ENCODE data around the gene LHX6.

LHX6 gene

DNA sequence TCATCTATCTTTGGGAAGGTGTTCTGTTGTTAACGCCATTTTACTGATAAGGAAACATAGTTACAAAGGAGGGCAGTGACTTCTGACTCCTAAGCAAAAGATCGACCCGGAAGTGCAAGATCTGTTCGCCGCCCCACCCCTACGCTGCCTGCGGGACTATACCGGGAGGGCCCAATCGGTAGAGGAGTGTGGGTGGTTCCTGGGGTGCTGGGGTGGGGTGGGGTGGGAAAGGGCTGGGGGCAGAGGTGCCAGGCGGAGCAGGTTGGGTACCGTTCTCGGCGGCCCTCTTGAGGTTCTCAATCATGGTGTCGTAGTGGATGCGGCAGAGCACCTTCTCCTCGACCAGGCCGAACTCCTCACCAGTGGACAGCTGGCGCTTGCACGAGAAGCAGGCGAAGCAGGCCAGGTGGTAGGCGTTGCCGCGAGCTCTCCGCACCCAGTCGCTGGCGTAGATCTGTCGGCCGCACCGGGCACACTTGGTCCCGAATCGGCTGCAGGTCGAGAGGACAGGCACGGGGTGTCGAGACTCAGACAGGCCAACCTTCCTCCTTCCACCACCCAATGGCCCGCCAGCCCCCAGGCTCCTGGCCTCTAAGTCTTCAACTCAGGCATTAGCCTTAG is 11.8 kb downstream of the LHX6 start:
- in situ Hi-C loops (cut with MboI; ENCODE audit: low sequenced_read_pairs) = no loop called here

DNA sequence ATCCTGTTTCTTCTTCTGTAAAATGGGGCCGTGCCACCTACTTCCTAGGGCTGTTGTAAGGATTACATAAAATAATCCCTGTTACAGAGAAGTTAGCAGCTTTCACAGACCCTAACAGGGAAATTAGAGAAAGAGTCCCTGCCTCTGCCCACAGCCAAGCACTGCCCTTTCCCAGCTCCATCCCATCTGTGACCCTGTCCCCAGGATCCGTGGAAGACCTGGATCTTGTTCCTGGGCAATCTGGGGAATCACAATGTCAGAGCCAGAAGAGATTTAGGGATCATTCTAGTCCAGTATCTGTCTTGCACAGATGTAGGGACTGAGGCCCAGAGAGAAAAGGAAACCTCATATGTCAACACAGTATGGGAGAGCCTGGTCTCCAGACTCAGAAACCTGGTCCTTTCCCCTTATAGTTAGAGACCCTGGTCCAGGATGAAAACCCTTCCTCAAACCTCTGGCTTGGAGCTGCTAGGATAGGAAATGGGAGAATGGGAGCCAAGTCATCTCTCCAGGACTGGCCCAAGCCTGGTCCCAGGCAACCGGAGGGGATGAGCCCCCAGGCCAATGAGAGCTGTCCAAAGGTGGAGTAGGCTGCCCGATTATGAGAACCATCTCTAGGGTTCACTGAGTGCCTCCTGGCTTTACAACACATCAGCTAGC is 12.5 kb downstream of the LHX6 start:
- in situ Hi-C loops (cut with MboI; ENCODE audit: low sequenced_read_pairs) = no loop called here

DNA sequence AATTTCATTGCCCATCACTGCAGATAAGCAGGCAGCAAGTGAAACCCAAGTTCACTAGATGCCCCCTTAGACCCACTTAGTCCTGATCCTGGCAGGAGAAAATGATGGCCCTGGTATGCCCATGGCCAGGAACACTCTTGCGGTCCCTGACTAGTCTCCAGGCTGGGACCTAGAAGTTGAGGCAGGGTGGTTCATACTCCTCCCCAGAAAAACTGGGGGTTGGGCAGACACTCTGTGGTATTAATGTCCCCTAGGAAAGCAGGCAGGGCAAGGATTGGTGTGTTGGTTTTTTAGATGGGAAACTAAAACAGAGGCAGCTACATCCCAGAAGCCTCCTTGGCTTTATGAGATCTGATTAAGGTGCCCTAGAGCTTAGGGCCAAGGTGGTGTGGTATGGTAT is 13.1 kb downstream of the LHX6 start:
- in situ Hi-C loops (cut with MboI; ENCODE audit: low sequenced_read_pairs) = no loop called here

DNA sequence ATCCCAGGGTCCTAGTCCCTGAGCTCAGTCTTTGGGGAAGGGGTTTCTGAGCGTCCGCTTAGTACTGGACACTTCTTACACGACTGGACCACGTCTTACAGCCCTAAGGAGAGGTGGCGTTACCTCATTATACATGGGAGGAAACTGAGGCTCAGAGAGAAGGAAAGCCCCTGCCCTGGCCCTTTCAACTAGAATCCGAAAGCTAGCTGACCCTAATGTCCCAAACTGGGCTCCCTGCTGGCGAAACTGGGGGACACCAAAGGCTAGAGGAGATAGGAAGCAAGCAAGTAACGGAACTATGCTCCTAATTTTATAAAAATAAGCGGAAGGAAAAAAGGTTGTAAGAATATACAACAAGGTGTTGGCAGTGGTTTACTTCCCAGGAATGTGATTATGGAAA is 14.2 kb downstream of the LHX6 start:
- in situ Hi-C loops (cut with MboI; ENCODE audit: low sequenced_read_pairs) = no loop called here

DNA sequence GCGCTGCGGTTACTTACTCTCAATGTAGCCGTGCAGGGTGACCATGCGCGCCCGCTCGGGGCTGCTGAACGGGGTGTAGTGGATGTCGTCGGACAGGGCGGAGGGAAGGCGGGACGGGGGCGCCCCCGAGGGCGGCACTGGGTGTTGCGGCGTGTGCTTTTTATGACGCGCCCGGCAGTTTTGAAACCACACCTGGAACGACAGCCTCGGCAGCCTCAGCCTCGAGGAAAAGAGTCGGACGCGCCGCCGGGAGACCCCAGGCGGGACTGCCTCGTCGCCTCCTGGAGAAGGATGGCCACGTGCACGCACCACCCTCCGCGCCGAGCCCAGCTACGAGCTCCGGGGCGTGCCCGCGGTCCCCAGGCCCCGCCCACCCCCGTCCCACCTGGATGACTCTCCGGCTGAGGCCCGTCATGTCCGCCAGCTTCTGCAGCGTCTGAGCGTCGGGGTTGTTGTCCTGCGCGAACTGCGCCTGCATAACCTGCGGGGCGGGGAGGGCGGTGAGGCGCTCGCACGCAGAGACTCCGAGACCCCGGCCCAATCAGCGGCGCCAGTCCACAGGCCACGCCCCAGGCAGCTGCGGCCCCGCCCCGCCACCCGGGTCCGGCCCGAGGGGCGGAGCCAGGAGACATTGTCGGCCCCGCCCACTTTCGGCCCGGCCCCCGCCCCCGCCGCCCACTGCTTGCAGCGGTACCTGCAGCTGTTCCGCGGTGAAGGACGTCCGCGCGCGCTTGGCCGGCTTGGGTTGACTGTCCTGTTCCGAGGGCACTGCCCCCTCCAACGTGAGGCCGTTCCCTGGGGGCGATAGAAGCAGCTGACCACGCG is 15.0 kb downstream of the LHX6 start:
- in situ Hi-C loops (cut with MboI; ENCODE audit: low sequenced_read_pairs) = no loop called here

- in situ Hi-C loops (cut with MboI; ENCODE audit: low sequenced_read_pairs) = no loop called here
Measured at GRCh38 chr9:122213102-122213588, 15.6 kb downstream of the LHX6 start.

DNA sequence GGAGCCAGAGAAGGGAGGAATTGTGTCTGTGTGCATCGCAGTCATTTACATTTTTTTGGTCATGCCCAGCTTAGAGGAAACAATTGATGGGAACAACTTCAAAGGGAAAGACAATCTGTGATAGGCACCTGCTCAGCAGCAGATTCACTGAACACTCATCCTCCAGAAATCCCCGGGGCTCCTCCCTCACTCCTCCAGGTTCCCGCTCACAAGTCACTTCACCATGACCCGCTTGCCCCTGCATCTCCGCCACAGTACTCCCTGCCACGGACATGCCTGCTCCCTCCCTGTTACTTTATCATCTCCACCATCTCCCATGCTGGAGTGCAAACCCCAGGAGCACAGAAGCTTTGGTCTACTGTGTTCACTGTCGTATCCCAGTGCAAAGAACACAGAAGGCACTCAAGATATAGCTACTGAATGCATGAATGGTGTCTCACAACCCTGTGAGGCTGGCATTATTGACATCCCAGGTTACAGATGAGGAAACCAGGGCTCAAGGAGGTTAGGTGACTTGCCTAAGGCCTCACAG is 16.2 kb downstream of the LHX6 start:
- in situ Hi-C loops (cut with MboI; ENCODE audit: low sequenced_read_pairs) = no loop called here

DNA sequence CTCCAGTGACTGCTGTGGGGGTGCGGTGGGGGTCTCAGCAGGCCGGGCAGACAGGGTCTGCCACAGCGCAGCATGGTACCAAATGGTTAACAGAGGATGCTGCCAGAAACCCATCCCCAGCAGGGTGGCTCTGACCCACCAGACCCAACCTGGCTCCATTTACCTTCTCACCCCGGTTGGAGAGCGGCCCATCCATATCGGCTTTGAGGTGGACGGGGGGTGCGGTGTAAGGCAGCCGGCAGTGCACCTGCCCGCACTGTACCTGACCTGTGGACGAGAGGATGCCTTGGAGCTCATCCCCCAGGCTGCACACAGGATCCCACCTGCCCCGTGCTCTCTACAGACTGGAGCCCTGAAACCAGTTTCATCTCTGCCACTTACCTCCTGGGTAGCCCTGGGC is 19.3 kb downstream of the LHX6 start:
- in situ Hi-C loops (cut with MboI; ENCODE audit: low sequenced_read_pairs) = no loop called here

- in situ Hi-C loops (cut with MboI; ENCODE audit: low sequenced_read_pairs) = no loop called here
Measured at GRCh38 chr9:122207096-122207495, 21.7 kb downstream of the LHX6 start.

DNA sequence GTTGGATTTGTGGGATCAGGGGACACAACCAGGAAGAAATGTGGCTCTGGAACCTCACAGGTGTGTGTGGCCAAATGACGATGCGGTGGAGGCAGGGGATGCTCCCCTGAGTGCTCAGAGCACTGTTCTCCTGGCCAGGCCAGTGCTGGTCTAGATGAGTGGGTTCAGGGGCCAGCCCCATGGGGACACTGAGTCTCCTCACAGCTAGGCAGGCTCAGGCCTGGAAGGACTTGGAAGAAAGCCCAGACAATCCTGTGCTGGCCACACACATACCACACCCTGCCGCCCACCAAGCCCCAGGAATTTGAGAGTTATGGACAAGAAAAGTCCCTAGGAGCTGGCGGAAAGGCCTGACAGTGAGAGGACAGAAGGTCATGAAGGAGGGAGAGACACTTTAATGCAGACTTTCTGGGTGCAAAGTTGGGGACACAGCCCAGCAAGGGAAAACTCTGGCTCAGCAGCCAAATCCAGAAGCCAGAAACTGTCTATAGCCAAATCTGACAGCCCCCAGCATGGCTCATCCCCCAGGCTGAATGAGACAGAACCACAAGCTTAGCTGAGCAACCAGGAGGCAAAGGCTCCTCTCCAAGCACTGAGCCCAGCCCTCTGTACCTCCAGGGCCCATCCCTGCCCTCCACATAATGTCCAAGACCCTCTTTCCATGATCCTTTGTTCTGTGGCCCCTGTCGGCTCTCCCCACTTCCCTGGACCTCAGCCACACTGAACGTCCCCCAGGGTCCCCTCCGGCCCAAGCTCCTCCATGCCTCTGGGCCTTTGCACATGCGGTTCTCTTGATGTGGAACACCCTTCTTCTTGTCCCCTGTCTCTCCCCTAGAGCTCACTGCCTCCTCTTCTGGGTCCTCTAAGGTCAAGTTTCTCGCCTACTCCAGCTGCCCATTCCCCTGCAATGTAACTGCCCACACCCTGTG is 22.4 kb downstream of the LHX6 start:
- in situ Hi-C loops (cut with MboI; ENCODE audit: low sequenced_read_pairs) = no loop called here

DNA sequence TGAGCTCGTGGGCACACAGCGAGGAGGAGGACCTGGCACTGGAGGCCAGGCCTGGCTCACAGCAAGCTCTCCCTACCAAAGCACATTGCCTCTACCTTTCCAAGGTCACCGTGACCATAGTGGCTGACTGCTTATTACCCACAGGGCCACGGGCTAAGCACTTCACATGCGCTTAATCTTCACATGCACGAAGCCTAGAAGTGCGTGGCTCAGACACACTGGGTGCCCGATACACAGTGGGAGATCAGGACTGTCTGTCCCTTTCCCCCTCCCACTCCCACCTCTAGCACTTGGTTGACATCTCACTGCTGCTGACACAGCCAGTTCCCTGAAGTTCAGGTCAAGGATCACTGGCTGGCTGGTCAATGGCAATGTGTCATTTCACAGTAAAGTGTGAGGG is 23.6 kb downstream of the LHX6 start:
- in situ Hi-C loops (cut with MboI; ENCODE audit: low sequenced_read_pairs) = no loop called here

DNA sequence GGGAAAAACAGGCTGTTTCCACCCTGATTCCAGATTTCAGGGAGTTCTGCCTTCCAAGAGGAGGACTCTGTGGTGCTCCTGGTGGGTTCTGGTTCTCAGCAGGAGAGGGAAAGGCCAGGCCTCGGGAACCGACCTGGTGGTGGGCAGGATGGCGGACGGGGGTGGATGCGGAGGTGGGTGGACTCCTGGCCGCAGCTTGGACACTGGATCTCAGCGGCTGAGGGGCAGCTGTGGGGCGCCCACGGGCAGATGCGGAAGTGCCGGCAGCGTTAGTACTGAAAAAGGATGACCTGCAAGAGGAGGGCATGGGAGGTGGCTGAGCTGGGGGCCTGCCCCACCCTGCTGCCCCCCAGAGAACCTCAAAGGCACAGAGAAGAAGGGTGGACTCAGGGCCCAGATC is 24.3 kb downstream of the LHX6 start:
- in situ Hi-C loops (cut with MboI; ENCODE audit: low sequenced_read_pairs) = no loop called here

GRCh38 chr9:122204055-122204454 is 24.7 kb downstream of the LHX6 start:
- in situ Hi-C loops (cut with MboI; ENCODE audit: low sequenced_read_pairs) = no loop called here

- in situ Hi-C loops (cut with MboI; ENCODE audit: low sequenced_read_pairs) = no loop called here
Measured at GRCh38 chr9:122202111-122202510, 26.6 kb downstream of the LHX6 start.

GRCh38 chr9:122201641-122202040 is 27.1 kb downstream of the LHX6 start:
- in situ Hi-C loops (cut with MboI; ENCODE audit: low sequenced_read_pairs) = no loop called here

DNA sequence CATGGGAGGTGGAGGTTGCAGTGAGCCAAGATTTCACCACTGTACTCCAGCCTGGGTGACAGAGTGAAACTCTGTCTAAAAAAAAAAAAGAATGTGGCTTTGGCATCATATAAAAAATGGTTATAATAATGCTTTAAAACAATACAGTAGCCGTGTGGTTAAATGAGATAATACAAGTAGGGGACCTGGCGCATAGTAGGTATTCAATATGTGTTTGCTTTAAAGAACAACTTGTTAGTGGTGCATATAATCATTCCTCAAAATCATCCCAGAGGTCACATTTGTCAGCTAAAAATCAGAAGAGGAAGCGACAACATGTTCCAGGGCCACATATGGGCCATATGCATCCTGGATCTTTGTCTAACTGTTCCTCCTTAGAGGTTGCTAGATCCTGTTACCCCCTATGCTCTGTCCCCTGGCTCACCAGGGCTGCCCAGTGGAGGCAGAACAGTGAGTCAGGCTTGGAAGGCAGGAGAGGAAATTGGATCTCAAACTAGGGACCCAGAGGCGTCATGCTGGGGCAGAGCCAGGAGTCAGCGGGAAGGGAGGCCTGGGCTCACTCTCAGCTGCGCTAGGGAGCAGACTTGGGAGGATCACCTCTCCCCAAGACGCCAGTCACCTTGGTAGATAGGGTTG is 27.7 kb downstream of the LHX6 start:
- in situ Hi-C loops (cut with MboI; ENCODE audit: low sequenced_read_pairs) = no loop called here

DNA sequence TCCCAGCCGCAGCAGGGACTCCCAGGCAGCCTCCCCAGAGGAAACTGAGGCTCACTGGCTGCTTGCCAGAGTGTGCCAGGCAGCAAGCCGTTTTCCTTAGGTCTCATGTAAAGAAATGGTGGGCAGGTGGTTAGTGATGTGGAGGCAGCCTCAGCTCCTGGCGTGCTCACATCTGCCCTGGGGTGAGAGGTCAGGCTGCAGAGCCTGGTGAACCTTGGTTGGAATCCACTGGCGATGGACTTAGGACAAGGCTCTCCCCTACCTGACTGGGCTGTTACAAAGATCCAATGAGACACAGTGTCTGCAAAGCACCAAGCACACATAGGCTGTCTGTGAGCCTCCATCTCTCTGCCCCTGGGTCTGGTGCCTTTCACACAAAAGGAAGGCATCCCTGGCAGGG is 30.9 kb downstream of the LHX6 start:
- in situ Hi-C loops (cut with MboI; ENCODE audit: low sequenced_read_pairs) = no loop called here

- in situ Hi-C loops (cut with MboI; ENCODE audit: low sequenced_read_pairs) = no loop called here
Measured at GRCh38 chr9:122197426-122197825, 31.3 kb downstream of the LHX6 start.

DNA sequence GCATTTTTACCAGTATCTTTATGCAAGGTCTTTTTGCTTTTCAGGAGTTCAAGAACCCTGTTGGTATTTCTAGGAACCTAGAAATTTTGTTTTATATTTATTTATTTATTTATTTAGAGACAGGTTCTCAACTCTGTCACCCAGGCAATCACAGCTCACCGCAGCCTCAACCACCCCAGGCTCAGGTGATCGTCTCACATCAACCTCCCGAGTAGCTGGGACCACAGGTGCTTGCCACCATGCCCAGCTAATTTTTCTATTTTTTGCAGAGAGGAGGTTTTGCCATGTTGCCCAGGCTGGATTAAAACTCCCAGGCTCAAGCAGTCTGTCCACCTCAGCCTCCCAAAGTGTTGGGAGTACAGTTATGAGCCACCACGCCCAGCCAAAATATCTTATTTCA is 32.9 kb downstream of the LHX6 start:
- in situ Hi-C loops (cut with MboI; ENCODE audit: low sequenced_read_pairs) = no loop called here

DNA sequence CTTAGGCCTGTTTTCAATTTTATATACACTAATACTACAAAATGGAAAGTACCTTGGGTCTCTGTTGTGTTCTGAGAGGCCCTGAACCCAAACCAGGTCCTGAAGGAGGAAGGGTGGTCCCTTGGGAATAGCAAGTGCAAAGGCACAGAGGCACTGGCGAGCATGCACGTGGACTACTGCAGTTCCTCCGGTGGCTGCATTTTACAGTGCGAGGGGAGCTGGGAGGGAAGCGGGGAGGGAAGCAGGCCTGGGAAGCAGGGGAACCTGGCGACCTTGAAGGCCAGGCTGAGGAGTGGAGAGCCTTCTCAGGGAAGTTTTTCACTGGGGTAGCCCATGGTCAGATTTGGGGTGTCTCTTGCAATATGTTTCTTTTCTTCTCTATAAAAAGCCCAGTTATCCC is 35.1 kb downstream of the LHX6 start:
- in situ Hi-C loops (cut with MboI; ENCODE audit: low sequenced_read_pairs) = no loop called here
